HepG2 (cell line): ENCODE results near the gene NGRN. TPM values are rescaled to one million over a fixed set of nuclear protein-coding genes. Genes with fewer than 3 reads are reported as not detected.

Experiments
- BATF2 ChIP-seq: sonication (generic); formaldehyde crosslinking; IDR thresholded peaks from 2 replicates; pipeline ENCODE4 v1.8.0; 2022; ENCODE audit warnings: mild to moderate bottlenecking, missing genetic modification reagents, moderate library complexity
- CREB1 ChIP-seq, 2 experiments: fragments of 450-650 bp in 1 of 2; IDR thresholded peaks; 2 replicates each; pipeline ENCODE4 v1.6.1; 2016 to 2017; ENCODE audit warnings: control low read depth in 1 of 2, mild to moderate bottlenecking in 1 of 2, missing compliant biosample characterization in 1 of 2, missing genetic modification characterization in 1 of 2
- FOSL2 ChIP-seq: sonication (generic); formaldehyde crosslinking; IDR thresholded peaks from 2 replicates; pipeline ENCODE4 v1.4.0; 2020; ENCODE audit warnings: missing genetic modification reagents
- GTF2F1 ChIP-seq: fragments of 150-350 bp; IDR thresholded peaks from 2 replicates; pipeline ENCODE4 v1.6.1; 2014; ENCODE audit warnings: low read length
- HOXA5 ChIP-seq: sonication (generic); formaldehyde crosslinking; IDR thresholded peaks from 2 replicates; pipeline ENCODE4 v1.4.0; 2020; ENCODE audit warnings: missing genetic modification reagents
- KDM5A ChIP-seq: fragments of 200-600 bp; sonication (generic); IDR thresholded peaks from 2 replicates; pipeline ENCODE4 v1.7.0; 2018; ENCODE audit warnings: antibody characterized with exemption, mild to moderate bottlenecking, low read length, borderline replicate concordance
- KLF16 ChIP-seq, 2 experiments: sonication (generic) in 1 of 2; formaldehyde crosslinking in 1 of 2; IDR thresholded peaks; 2 replicates each; pipeline versions ENCODE4 v1.6.1 to v1.8.0; 2016 to 2023; ENCODE audit warnings: missing genetic modification reagents in 2 of 2, missing compliant biosample characterization in 1 of 2
- NCOA2 ChIP-seq: sonication (generic); formaldehyde crosslinking; IDR thresholded peaks from 2 replicates; pipeline ENCODE4 v1.8.0; 2022; ENCODE audit warnings: inconsistent platforms
- THAP7 ChIP-seq: sonication (generic); formaldehyde crosslinking; IDR thresholded peaks from 2 replicates; pipeline ENCODE4 v1.8.1; 2023; ENCODE audit warnings: mild to moderate bottlenecking, missing genetic modification reagents
- YEATS4 ChIP-seq: sonication (generic); formaldehyde crosslinking; IDR thresholded peaks from 2 replicates; pipeline ENCODE4 v1.4.0; 2020; ENCODE audit warnings: missing genetic modification reagents, borderline replicate concordance
- ZFP41 ChIP-seq: sonication (generic); formaldehyde crosslinking; IDR thresholded peaks from 2 replicates; pipeline ENCODE4 v1.4.0; 2020; ENCODE audit warnings: mild to moderate bottlenecking, missing genetic modification reagents, borderline replicate concordance
- ZFP82 ChIP-seq: sonication (generic); formaldehyde crosslinking; IDR thresholded peaks from 2 replicates; pipeline ENCODE4 v1.5.1; 2020; ENCODE audit warnings: mild to moderate bottlenecking, missing genetic modification reagents, borderline replicate concordance
- ZKSCAN5 ChIP-seq: sonication (generic); formaldehyde crosslinking; IDR thresholded peaks from 2 replicates; pipeline ENCODE4 v1.5.1; 2020; ENCODE audit warnings: mild to moderate bottlenecking, missing genetic modification reagents
- ZMYM2 ChIP-seq: sonication (generic); formaldehyde crosslinking; IDR thresholded peaks from 2 replicates; pipeline ENCODE4 v1.8.0; 2022; ENCODE audit warnings: mild to moderate bottlenecking, missing genetic modification reagents
- ZNF10 ChIP-seq: sonication (generic); formaldehyde crosslinking; IDR thresholded peaks from 2 replicates; pipeline ENCODE4 v1.4.0; 2020; ENCODE audit warnings: mild to moderate bottlenecking, low read depth, missing genetic modification reagents, borderline replicate concordance
- ZNF281 ChIP-seq: sonication (generic); formaldehyde crosslinking; IDR thresholded peaks from 2 replicates; pipeline ENCODE4 v1.4.0; 2020; ENCODE audit warnings: missing genetic modification reagents, borderline replicate concordance
- polyA plus RNA-seq, 8 experiments: library from polyadenylated mRNA; depleted of rRNA in 3 of 8; stranded (reverse) in 7 of 8; unstranded in 1 of 8; fragments of >200 nt; fragmentation: Illumina TruSeq in 4 of 8; extraction: Trizol in 4 of 8; gene quantifications; 2 replicates each; pipeline versions ENCODE4 v1.2.1 to v1.2.3, GENCODE V29; 2011 to 2016; ENCODE audit warnings: low read depth in 4 of 8, missing spikeins in 1 of 8, mixed read lengths in 1 of 8; ENCODE audit not compliant: insufficient read depth in 1 of 8
- total RNA-seq, 5 experiments: library from RNA; depleted of rRNA; stranded (reverse); fragments of >200 nt; fragmentation: Illumina TruSeq; extraction: Trizol; gene quantifications; 2 replicates each; pipeline ENCODE4 v1.2.3, GENCODE V29; 2016; ENCODE audit warnings: low read depth in 1 of 5
- TF ChIP-seq, protein P1 (sequence below): sonication (generic); formaldehyde crosslinking; IDR thresholded peaks from 2 replicates; pipeline ENCODE4 v1.4.0; 2020; ENCODE audit warnings: low read depth, missing genetic modification reagents
- TF ChIP-seq, protein P2 (sequence below): sonication (generic); formaldehyde crosslinking; IDR thresholded peaks from 2 replicates; pipeline ENCODE4 v1.9.0; 2021; ENCODE audit warnings: missing genetic modification reagents, borderline replicate concordance

Gene NGRN
- total and polyA plus RNA-seq, 2 of the 13 experiments (the other 11 are each of a cell fraction or from before 2014, with no cell fraction given), result 39.8 to 63.7 TPM

DNA sequence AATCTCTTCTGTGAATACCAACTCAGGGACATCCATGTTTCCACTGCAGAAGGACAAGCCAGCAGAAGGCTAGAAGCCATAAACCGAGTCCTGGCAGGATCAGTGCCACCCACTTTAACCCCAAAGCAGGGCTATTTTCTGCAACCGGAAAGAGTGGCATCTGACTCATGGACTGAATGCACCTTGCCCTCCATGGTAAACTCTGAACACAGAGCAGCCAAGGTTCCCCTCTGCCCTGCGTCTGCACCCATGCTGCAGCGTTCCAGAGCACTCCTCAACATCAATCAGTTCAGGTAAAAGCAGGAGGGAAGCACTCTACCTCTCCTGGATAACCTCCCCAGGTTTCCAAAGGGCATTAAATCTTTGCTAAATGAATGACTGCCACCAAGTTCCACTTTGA lies 801 bp upstream of the NGRN start (continued):
- no peak for TF ChIP-seq ZNF281
- TF ChIP-seq ZMYM2 (CRISPR knock-in tag), result no peak
- TF ChIP-seq ZNF10 (CRISPR knock-in tag), result no peak
- TF ChIP-seq YEATS4 (CRISPR knock-in tag), result no peak
- no peak for TF ChIP-seq HOXA5 (CRISPR knock-in tag)
- TF ChIP-seq, protein P1, sequence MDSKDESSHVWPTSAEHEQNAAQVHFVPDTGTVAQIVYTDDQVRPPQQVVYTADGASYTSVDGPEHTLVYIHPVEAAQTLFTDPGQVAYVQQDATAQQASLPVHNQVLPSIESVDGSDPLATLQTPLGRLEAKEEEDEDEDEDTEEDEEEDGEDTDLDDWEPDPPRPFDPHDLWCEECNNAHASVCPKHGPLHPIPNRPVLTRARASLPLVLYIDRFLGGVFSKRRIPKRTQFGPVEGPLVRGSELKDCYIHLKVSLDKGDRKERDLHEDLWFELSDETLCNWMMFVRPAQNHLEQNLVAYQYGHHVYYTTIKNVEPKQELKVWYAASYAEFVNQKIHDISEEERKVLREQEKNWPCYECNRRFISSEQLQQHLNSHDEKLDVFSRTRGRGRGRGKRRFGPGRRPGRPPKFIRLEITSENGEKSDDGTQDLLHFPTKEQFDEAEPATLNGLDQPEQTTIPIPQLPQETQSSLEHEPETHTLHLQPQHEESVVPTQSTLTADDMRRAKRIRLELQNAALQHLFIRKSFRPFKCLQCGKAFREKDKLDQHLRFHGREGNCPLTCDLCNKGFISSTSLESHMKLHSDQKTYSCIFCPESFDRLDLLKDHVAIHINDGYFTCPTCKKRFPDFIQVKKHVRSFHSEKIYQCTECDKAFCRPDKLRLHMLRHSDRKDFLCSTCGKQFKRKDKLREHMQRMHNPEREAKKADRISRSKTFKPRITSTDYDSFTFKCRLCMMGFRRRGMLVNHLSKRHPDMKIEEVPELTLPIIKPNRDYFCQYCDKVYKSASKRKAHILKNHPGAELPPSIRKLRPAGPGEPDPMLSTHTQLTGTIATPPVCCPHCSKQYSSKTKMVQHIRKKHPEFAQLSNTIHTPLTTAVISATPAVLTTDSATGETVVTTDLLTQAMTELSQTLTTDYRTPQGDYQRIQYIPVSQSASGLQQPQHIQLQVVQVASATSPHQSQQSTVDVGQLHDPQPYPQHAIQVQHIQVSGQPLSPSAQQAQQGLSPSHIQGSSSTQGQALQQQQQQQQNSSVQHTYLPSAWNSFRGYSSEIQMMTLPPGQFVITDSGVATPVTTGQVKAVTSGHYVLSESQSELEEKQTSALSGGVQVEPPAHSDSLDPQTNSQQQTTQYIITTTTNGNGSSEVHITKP (CRISPR knock-in tag), result no peak
- TF ChIP-seq NCOA2 (CRISPR knock-in tag), result no peak
- no peak for TF ChIP-seq THAP7
- peak; percentile 47; the same call in 1 of the 2 replicates for TF ChIP-seq ZFP82 (CRISPR knock-in tag)
- no peak for TF ChIP-seq ZKSCAN5 (CRISPR knock-in tag)
- no peak for TF ChIP-seq CREB1 (IDR thresholded peaks at IDR 0.05)
- no peak for TF ChIP-seq CREB1 (CRISPR knock-in tag; IDR thresholded peaks at IDR 0.05)
- no peak for TF ChIP-seq KDM5A
- no peak for TF ChIP-seq GTF2F1
- no peak for TF ChIP-seq ZFP41 (CRISPR knock-in tag)
- no peak for TF ChIP-seq BATF2 (CRISPR knock-in tag)
- TF ChIP-seq KLF16 (CRISPR knock-in tag; IDR thresholded peaks at IDR 0.05), result no peak
- TF ChIP-seq, protein P2, sequence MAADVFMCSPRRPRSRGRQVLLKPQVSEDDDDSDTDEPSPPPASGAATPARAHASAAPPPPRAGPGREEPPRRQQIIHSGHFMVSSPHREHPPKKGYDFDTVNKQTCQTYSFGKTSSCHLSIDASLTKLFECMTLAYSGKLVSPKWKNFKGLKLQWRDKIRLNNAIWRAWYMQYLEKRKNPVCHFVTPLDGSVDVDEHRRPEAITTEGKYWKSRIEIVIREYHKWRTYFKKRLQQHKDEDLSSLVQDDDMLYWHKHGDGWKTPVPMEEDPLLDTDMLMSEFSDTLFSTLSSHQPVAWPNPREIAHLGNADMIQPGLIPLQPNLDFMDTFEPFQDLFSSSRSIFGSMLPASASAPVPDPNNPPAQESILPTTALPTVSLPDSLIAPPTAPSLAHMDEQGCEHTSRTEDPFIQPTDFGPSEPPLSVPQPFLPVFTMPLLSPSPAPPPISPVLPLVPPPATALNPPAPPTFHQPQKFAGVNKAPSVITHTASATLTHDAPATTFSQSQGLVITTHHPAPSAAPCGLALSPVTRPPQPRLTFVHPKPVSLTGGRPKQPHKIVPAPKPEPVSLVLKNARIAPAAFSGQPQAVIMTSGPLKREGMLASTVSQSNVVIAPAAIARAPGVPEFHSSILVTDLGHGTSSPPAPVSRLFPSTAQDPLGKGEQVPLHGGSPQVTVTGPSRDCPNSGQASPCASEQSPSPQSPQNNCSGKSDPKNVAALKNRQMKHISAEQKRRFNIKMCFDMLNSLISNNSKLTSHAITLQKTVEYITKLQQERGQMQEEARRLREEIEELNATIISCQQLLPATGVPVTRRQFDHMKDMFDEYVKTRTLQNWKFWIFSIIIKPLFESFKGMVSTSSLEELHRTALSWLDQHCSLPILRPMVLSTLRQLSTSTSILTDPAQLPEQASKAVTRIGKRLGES (CRISPR knock-in tag), result no peak
- peak; percentile 89 for TF ChIP-seq FOSL2 (CRISPR knock-in tag)
